Measurements from ENCODE around the gene PRMT5.
"Not testable (repeated sequence)": the region's sequence is repeated elsewhere in the genome, so short reads cannot be mapped to it uniquely, and the experiment has no call there.

DNA sequence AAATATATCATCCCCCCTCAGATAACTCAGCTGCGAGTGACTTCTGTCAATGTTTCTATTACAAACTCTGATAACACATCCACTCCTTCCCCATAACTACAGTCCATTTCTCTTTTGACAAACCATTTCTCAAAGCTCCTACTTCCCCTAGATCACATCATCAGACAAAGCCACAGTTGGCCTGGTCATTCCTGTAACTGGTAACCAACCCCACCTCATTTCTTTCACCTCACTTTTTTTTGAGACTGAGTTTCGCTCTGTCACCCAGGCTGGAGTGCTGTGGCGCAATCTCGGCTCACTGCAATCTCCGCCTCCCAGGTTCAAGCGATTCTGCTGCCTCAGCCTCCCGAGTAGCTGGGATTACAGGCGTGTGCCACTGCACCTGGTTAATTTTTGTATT lies 22.6 kb upstream of the PRMT5 start:
- TF ChIP-seq POLR2AphosphoS5 (IDR thresholded peaks at IDR 0.05; ENCODE audit: insufficient read depth in 1 of 2, low read depth in 1 of 2); POLR2A (IDR thresholded peaks at IDR 0.05): not testable (repeated sequence)
